NCI-H69 (cell line): ENCODE data around the gene GSTP1.

Experiments
- DNase-seq: peaks from one replicate; lab custom pipeline; 2025; lab: John Stamatoyannopoulos, UW

GSTP1 gene

GRCh38 chr11:67631411-67631810 is 47.8 kb downstream of the GSTP1 start:
- no peak for DNase-seq

- DNase-seq: no peak
Observed at GRCh38 chr11:67631853-67632174, 48.2 kb downstream of the GSTP1 start.

GRCh38 chr11:67632175-67632981 is 48.8 kb downstream of the GSTP1 start:
- no peak for DNase-seq

- no peak for DNase-seq
Observed at GRCh38 chr11:67632982-67633755, 49.6 kb downstream of the GSTP1 start.

- no peak for DNase-seq
Observed at GRCh38 chr11:67633758-67634365, 50.2 kb downstream of the GSTP1 start.

GRCh38 chr11:67634366-67635230 is 51.0 kb downstream of the GSTP1 start:
- DNase-seq: peak; percentile 32

- no peak for DNase-seq
Observed at GRCh38 chr11:67635231-67635521, 51.6 kb downstream of the GSTP1 start.
